GM18502 (cell line): ENCODE measurements around the gene DPP6.
"Not testable (repeated sequence)": the region's sequence is repeated elsewhere in the genome, so short reads cannot be mapped to it uniquely, and the experiment has no call there.

Experiments used
- ATAC-seq: cut with Tn5 transposase; IDR thresholded peaks from one replicate; pipeline ENCODE4 v1.9.1; 2021; ENCODE audit warnings: mild to moderate bottlenecking; ENCODE audit not compliant: unreplicated experiment, poor library complexity

Gene DPP6

DNA sequence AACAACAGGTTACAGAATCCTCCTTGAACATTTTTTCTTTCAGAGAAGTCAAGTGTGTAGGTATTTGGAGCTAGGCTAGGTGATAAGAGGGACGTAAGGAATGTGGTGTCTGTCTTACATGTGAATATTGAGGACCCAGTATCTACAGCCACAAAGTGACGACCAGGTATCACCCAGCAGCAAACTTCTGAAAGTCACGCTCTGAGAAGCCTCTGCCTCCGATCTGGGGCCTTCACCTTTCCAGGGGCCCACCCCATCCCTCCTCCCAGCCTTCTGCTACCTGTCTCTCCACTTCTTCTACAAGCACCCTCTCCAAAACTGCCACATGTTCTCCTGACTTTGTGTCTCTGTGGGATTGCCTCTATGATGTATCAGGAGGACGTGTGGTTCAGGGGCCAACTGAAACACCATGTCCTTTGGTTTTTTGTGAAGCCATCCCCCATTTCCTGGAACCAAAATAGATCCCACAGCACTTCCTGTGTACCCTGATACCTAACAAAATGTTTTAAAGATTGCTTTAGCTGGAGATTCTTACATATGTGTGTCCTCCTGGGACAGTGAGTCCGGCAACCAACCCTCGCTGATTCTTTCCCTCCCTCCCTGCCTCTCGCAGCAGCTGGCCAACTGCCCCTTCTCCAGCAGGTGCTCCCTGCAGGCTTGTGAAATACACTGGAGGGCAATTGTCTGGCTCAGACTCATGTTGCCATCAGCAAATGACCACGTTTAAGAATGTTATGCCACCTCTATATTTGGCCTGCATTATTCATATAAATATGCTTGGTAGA lies 93.9 kb downstream of the DPP6 start:
- not testable (repeated sequence) for ATAC-seq

- not testable (repeated sequence) for ATAC-seq
These were observed 94.5 kb downstream of the DPP6 start for GRCh38 chr7:154146707-154147038.

- not testable (repeated sequence) for ATAC-seq
These were observed 96.8 kb downstream of the DPP6 start for GRCh38 chr7:154148791-154149516.

- not testable (repeated sequence) for ATAC-seq
These were observed 98.5 kb downstream of the DPP6 start for GRCh38 chr7:154150656-154151055.

DNA sequence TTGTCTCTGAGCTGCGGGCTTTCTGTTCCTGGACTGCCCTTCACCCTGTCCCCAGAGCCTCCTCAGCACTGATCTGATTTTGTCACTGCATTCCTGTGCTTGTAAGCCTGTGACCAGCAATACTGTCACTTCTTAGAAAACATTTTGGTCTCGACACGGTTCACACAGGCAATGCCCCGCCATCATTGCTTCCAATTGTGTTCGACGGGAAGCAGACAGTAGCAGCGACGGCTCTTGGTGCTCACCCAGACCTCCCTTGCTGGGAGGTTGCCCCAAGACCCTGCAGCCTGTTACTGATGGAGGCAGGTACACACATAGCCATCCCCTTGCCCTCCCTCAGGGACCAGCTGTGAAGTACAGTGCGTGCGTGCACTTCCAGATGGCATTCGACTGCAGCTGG lies 99.1 kb downstream of the DPP6 start:
- not testable (repeated sequence) for ATAC-seq

- ATAC-seq: not testable (repeated sequence)
These were observed 103.7 kb downstream of the DPP6 start for GRCh38 chr7:154155928-154156327.

DNA sequence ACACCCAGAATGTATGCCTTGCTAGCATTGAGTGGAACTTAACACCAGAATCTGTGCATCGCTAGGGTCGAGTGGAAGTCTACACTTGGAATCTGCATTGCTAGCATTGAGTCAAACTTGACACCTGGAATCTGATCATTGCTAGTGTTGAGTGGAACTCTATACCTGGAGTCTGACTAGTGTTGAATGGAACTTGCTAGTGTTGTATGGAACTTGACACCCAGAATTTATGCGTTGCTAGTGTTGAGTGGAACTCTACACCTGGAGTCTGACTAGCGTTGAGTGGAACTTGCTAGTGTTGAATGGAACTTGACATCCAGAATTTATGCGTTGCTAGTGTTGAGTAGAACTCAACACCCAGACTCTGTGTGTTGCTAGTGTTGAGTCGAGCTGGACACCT lies 110.7 kb downstream of the DPP6 start:
- ATAC-seq: not testable (repeated sequence)

GRCh38 chr7:154163642-154164041 lies 111.4 kb downstream of the DPP6 start:
- not testable (repeated sequence) for ATAC-seq

GRCh38 chr7:154167051-154167450 lies 114.9 kb downstream of the DPP6 start:
- ATAC-seq: no peak

DNA sequence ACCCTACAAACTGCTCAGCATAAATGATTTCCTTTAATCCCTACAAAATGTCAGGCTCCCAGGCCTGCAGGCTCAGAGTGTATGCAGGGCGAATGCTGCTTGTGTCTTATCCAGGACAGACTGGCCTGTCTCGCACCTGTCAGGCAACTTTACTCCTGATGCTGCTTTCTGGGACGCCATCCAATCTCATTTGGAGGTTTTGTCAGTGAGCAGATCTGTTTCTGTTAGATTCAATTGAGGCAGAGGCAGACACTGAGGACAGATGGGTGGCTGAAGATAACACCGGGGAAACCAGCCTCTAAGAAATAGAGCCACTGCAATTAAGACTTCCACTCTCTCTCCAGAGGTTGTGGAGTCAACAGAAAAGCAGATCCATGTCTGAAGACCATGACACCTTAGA lies 115.6 kb downstream of the DPP6 start:
- ATAC-seq: no peak

- no peak for ATAC-seq
These were observed 119.2 kb downstream of the DPP6 start for GRCh38 chr7:154171422-154171821.

DNA sequence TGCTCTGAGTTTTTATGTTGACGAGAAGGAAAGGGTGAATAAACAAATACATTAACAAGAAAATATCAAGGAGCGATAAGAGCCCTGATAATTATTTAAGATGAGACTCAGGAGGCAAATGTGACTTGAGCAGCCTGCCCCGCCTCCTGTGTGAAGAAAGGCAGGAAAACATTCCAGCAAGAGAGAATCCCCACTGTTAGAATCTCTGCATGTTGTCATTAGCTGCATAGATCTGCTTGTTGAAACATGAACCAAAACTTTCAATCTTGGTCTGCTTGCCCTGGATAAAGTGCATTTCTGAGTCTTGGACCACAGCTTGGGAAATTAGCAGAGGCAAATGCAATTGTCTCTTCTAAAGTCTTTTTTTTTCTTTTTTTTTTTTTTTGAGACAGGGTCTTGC lies 120.0 kb downstream of the DPP6 start:
- no peak for ATAC-seq

- ATAC-seq: no peak
These were observed 125.4 kb downstream of the DPP6 start for GRCh38 chr7:154177584-154177983.

GRCh38 chr7:154178895-154179294 lies 126.7 kb downstream of the DPP6 start:
- no peak for ATAC-seq

DNA sequence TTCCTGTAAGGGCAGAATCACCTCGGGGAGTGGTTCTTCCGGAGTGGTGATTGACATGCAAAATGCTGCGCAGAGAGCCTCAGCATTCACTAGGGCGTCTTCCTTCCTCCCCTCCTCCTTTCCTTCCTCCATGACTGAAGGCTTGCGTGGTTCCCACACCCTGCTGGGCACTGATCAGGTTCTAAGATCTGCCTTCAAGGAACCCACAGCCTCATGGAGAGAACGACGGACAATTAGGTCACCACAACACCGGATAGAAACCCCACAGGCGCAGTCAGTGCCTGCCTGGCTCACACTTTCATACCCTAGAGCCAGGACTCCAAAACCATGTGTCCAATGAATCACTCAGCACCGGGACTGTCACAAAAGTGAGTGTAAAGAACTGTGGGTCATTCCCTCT lies 131.3 kb downstream of the DPP6 start:
- no peak for ATAC-seq

DNA sequence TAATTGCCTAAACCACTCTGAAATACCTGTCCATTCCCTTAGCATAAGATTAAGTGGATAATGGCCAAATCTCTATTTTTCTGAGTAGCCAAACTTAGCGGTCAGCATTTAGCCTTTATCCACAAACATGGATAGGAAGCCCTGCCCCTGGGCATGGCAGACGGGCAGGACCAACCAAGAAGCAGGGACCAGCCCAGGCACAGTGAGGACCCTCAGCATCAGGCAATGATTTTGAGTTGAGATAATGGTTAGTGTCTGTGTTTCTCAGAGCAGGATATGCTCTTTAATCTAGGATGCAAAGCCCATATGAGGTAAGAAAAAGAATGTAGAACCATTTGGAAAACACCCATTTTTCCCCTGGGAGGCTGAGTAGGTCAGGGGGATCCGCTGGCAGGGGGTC lies 131.7 kb downstream of the DPP6 start:
- no peak for ATAC-seq

GRCh38 chr7:154186811-154187210 lies 134.6 kb downstream of the DPP6 start:
- no peak for ATAC-seq

- no peak for ATAC-seq
These were observed 136.1 kb downstream of the DPP6 start for GRCh38 chr7:154188330-154188729.

DNA sequence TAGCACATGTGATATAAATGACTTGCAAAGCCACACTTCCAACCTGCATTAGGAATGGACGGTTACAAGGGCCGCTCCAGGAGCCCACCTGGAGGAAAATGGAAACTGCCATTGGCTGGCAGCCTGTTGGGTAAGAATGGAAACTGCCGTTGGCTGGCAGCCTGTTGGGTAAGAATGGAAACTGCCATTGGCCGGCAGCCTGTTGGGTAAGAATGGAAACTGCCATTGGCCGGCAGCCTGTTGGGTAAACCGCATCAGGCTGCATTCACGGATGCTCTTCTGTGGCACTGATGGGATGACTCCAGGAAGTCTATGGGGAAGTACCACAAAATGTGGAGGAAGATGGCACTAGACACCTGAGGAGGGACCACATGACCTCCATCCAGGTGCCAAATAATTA lies 143.1 kb downstream of the DPP6 start:
- no peak for ATAC-seq

DNA sequence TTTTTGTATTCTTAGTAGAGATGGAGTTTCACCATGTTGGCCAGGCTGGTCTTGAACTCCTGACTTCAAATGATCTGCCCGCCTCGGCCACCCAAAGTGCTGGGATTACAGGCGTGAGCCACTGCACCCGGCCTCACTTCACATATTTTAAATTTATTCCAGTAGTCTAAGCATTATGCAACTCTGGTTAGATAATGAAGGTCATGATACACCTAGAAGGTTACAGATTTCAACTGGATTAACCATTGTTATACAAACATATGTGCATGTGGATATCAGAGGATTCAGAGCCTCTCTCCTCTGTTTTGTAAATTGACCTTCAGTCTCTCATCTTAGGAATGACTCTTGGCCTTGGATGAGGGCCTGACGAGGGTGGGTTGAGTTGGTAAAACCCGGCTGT lies 146.3 kb downstream of the DPP6 start:
- ATAC-seq: no peak

DNA sequence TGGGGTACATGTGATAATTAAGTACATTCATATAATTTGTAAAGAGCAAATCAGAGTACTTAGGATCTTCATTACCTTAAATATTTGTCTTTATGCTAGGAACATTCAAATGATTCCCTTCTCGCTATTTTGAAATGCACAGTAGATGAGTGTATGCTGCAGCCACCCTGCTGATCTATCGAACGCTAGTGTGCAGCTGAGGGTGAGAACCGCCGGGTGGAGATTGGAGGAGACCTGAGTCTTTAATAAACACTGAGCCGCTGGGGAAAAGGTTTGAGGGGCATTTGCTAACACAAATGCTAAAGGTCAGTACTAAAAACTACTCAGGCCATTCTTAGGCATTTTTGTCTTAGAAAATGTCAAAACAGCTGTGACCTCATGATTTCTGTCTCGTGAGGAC lies 148.0 kb downstream of the DPP6 start:
- ATAC-seq: no peak

- no peak for ATAC-seq
These were observed 149.8 kb downstream of the DPP6 start for GRCh38 chr7:154202002-154202401.
